Activated naive CD8-positive, alpha-beta T cell treated with anti-CD3 and anti-CD28 coated beads, Interleukin-2, amount 50 U/mL, for 24 hours (primary cell): ENCODE results near the gene ZNF536.

Source experiments
- ATAC-seq: fragments of 150-1000 bp; cut with Tn5 transposase; one replicate; pipeline ENCODE4 v1.10.0; 2021
- DNase-seq: peaks from one replicate; pipeline ENCODE4 v3.0.0; 2021
- H3K27ac Mint-ChIP-seq: one replicate; pipeline ENCODE4 v1.8.0; 2021; ENCODE audit warnings: mild to moderate bottlenecking, mixed read lengths
- H3K27me3 Mint-ChIP-seq: one replicate; pipeline ENCODE4 v1.8.0; 2021; ENCODE audit warnings: mixed read lengths
- H3K36me3 Mint-ChIP-seq: one replicate; pipeline ENCODE4 v1.8.0; 2021; ENCODE audit warnings: low read depth, mixed read lengths
- H3K4me1 Mint-ChIP-seq: one replicate; pipeline ENCODE4 v1.8.0; 2021; ENCODE audit warnings: mixed read lengths
- H3K4me3 Mint-ChIP-seq: one replicate; pipeline ENCODE4 v1.8.0; 2021; ENCODE audit warnings: mild to moderate bottlenecking, moderate library complexity, mixed read lengths
- H3K9me3 Mint-ChIP-seq: one replicate; pipeline ENCODE4 v1.8.0; 2021; ENCODE audit warnings: mixed read lengths

The ZNF536 gene

GRCh38 chr19:30351774-30352173, 20.4 kb upstream of the ZNF536 start:
- H3K27me3 Mint-ChIP-seq = peaks cover 5% of the 10 kb centered on the region
- H3K36me3 Mint-ChIP-seq = no peaks in the 10 kb centered on the region
- ATAC-seq = no peak
- no peaks in the 10 kb centered on the region for H3K9me3 Mint-ChIP-seq
- no peak for DNase-seq
- H3K27ac Mint-ChIP-seq = no peak overlapping the region
- no peak overlapping the region for H3K4me3 Mint-ChIP-seq
- peaks cover 2% of the 10 kb centered on the region for H3K4me1 Mint-ChIP-seq

- no peak overlapping the region for H3K27ac Mint-ChIP-seq
- H3K9me3 Mint-ChIP-seq = no peaks in the 10 kb centered on the region
- H3K4me1 Mint-ChIP-seq = peaks cover 2% of the 10 kb centered on the region
- H3K4me3 Mint-ChIP-seq = no peak overlapping the region
- H3K36me3 Mint-ChIP-seq = no peaks in the 10 kb centered on the region
- no peak for DNase-seq
- peaks cover 5% of the 10 kb centered on the region for H3K27me3 Mint-ChIP-seq
- ATAC-seq = no peak
Measured at GRCh38 chr19:30353394-30353945, 18.7 kb upstream of the ZNF536 start.

DNA sequence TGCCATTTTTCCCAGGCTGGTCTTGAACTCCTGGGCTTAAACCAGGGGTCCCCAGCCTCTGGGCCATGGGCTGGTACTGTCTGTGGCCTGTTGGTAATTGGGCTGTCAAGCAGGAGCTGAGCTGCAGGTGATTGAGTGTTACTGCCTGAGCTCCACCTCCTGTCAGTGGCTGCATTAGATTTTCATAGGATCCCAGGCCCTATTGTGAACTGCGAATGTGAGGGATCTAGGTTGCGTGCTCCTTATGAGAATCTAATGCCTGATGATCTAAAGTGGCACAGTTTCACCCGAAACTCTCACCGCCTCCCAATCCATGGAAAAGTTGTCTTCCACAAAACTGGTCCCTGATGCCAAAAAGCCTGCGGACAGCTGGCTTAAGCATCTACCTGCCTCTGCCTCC, 16.6 kb upstream of the ZNF536 start:
- no peak overlapping the region for H3K27ac Mint-ChIP-seq
- ATAC-seq = no peak
- H3K4me1 Mint-ChIP-seq = peaks cover 2% of the 10 kb centered on the region
- peaks cover 12% of the 10 kb centered on the region for H3K27me3 Mint-ChIP-seq
- no peaks in the 10 kb centered on the region for H3K36me3 Mint-ChIP-seq
- no peak overlapping the region for H3K4me3 Mint-ChIP-seq
- no peak for DNase-seq
- H3K9me3 Mint-ChIP-seq = no peaks in the 10 kb centered on the region

DNA sequence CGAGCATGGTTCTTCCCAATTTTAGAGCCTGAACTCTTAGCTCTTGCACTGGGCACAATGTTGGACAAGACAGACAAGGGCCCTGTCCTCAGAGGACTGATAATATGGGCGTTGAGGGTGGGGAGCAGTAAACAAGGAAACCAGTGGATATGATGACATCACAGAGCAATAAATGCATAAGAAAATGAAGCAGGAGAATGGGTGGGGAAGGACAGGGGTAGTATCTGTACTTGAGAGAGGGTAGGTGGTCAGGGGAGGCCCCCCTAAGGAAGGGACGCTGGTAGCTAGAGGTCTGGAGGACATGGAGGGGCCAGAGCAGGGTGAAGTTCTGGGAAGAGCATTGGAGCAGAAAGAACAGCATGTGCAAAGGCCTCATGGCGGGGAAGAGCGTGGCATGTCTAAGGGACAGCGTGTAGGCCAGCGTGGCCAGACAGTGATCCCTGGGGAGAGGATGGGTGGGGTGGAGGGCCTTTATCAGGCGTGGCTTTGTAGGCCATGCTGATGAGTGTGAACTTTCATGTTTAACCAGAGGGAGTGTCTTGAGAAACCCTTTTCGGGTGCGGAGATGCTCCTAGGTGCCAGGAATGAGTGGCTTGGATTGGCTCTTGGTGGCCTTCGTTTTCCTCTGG, 15.1 kb upstream of the ZNF536 start:
- Mint-ChIP-seq H3K36me3 (no peaks in the 10 kb centered on the region), H3K4me1 (peaks cover 2% of the 10 kb centered on the region), H3K9me3 (no peaks in the 10 kb centered on the region), H3K27me3 (peaks cover 12% of the 10 kb centered on the region), H3K27ac (no peak overlapping the region), H3K4me3 (no peak overlapping the region)
- ATAC-seq (no peak), DNase-seq (no peak)

DNA sequence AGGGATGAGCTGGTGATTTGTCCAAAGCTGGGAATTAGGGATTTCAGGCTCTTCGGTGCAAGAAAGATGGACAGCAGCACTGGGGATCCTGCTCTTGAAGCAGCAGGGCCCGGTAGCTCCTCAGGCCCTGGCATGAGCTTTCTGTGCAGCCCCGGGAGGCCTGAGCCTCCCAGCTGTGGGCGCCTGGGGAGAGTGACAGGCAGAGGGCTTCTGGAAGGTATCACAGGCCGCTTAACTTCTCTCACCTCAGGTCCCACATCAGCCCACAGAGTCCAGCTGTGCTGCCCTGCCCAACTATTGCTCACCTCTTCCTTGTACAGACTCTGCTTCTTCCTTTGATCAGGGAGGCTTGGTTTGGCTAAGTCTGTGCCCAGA, 14.6 kb upstream of the ZNF536 start:
- no peaks in the 10 kb centered on the region for H3K36me3 Mint-ChIP-seq
- no peak for ATAC-seq
- H3K4me3 Mint-ChIP-seq = no peak overlapping the region
- no peaks in the 10 kb centered on the region for H3K9me3 Mint-ChIP-seq
- no peak for DNase-seq
- H3K27me3 Mint-ChIP-seq = peaks cover 12% of the 10 kb centered on the region
- no peak overlapping the region for H3K27ac Mint-ChIP-seq
- peaks cover 2% of the 10 kb centered on the region for H3K4me1 Mint-ChIP-seq

DNA sequence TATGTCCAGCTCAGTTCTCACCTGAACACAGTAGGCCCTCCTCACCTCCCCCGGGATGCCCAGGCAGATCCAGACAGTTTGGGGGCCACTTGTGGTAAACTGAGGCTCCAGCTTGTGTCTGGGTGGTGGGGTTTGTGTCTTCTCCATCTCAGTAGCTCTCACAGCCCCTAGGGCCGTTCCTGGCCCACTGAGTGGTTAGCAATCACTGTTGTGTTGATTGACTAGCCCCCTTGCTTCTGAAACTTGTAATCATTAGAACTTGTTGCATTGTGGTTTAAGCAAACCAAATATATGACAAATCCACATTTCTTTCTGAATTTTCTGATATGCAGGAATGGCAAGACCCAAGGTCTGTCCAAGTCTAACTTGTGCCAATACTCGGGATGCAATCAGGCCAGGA, 13.9 kb upstream of the ZNF536 start:
- H3K27ac Mint-ChIP-seq = no peak overlapping the region

DNA sequence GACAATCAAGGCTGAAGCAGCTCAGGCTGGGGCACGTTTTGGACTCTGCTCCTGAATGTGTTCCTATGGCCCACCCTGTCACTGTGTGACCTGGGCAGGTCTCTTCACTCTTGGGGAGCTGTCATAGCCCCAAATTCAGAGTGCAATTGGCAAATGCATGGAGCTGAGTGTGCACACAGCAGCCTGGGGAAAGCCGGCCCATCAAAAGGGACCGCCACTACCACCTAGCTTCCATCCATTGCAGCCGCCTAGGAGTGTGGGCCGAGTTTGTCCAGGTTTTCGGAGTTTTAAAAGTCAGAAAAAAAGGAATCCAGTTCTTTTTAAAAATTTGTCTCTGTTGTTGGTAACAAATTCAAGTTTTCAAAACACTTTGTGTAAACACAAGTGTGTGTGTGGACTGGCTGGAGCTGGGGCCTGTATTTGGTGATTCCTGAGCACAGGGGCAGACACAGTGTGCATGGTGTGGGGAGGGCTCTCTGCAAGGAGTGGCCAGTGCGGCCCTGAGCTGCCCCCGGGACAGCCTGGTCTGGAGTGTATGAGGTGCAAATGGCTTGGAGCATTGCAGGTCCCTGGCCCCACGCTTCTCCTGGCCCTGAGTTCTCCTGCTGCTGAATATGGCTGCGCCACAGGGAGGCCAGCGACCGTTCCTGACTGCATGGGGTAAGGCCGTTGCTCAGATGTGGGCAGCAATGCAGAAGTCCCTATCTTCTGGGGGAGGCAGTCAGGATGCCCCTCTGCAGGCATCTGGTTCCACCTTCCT, 13.2 kb upstream of the ZNF536 start:
- H3K4me1 Mint-ChIP-seq = no peaks in the 10 kb centered on the region
- ATAC-seq = peak; percentile 21
- H3K9me3 Mint-ChIP-seq = no peaks in the 10 kb centered on the region
- peaks cover 10% of the 10 kb centered on the region for H3K27me3 Mint-ChIP-seq
- H3K4me3 Mint-ChIP-seq = no peak overlapping the region
- H3K27ac Mint-ChIP-seq = no peak overlapping the region
- no peak for DNase-seq
- no peaks in the 10 kb centered on the region for H3K36me3 Mint-ChIP-seq

More for the DNA sequence above, 13.9 kb upstream of the ZNF536 start:
- DNase-seq = no peak
- Mint-ChIP-seq H3K4me1 (no peaks in the 10 kb centered on the region), H3K4me3 (no peak overlapping the region), H3K36me3 (no peaks in the 10 kb centered on the region), H3K27me3 (peaks cover 10% of the 10 kb centered on the region), H3K9me3 (no peaks in the 10 kb centered on the region)
- no peak for ATAC-seq

DNA sequence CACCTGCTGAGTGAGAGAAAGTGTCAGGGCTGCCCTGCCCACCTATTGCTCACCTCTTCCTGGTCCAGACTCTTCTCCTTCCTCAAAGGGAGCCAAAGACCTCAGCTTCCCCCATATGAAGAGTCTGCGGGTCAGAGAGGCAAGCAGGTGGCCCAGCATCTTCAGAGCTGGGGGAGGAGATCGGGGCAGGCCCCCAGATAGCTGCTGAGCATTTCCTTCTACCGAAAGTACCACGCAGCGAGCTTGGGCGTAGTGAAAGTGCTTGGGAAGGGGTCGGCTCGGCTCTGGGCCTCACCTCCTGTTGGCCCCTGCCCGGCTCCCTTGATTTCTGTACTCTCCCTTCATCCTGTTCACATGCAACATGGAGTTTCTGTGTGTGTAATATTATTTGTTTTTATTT, 12.2 kb upstream of the ZNF536 start:
- Mint-ChIP-seq H3K27ac (no peak overlapping the region), H3K4me3 (no peak overlapping the region), H3K27me3 (peaks cover 10% of the 10 kb centered on the region), H3K4me1 (no peaks in the 10 kb centered on the region), H3K9me3 (no peaks in the 10 kb centered on the region), H3K36me3 (no peaks in the 10 kb centered on the region)
- ATAC-seq (no peak), DNase-seq (no peak)

- no peak overlapping the region for H3K4me3 Mint-ChIP-seq
- H3K9me3 Mint-ChIP-seq = no peaks in the 10 kb centered on the region
- DNase-seq (no peak), ATAC-seq (no peak)
- H3K4me1 Mint-ChIP-seq = no peaks in the 10 kb centered on the region
- H3K36me3 Mint-ChIP-seq = no peaks in the 10 kb centered on the region
- peaks cover 10% of the 10 kb centered on the region for H3K27me3 Mint-ChIP-seq
- H3K27ac Mint-ChIP-seq = no peak overlapping the region
Measured at GRCh38 chr19:30360376-30361106, 11.6 kb upstream of the ZNF536 start.

GRCh38 chr19:30361107-30361447, 11.1 kb upstream of the ZNF536 start:
- Mint-ChIP-seq H3K4me1 (no peaks in the 10 kb centered on the region), H3K27me3 (peaks cover 10% of the 10 kb centered on the region), H3K4me3 (no peak overlapping the region), H3K36me3 (no peaks in the 10 kb centered on the region), H3K9me3 (no peaks in the 10 kb centered on the region), H3K27ac (no peak overlapping the region)
- DNase-seq (no peak), ATAC-seq (no peak)

- DNase-seq (no peak), ATAC-seq (no peak)
- Mint-ChIP-seq H3K36me3 (no peaks in the 10 kb centered on the region), H3K4me1 (no peaks in the 10 kb centered on the region), H3K4me3 (no peak overlapping the region), H3K9me3 (no peaks in the 10 kb centered on the region), H3K27me3 (peaks cover 10% of the 10 kb centered on the region), H3K27ac (no peak overlapping the region)
Measured at GRCh38 chr19:30361721-30362120, 10.5 kb upstream of the ZNF536 start.

DNA sequence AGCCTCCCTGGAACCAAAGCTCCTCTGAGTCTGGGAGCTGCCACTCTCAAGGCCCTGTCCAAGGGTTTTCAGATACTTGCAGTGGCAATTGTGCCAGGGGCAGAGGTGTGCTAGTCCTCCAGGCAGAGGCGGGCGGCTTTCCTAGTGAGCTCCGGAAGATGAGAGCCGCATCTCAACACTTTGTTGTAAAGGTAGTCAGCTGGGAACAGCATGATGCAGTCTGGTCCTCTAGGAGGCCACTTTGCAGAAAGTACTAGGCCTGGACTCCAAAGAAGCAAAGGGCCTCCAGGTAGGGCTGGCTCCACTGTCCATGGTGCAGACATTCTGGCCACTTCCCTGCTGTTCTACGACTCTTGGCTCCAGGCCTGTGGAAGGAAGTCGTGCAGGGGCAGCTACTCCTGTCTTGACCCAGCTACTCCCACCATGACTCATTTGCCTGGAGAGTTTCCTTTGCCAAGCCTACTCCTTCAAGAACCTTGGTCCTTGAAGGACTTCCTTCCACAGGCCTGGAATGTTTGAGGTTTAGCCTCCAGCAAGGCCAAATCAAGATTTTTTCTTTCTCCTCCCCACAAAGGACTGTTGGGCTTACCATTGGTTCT, 9.9 kb upstream of the ZNF536 start:
- Mint-ChIP-seq H3K4me3 (no peak overlapping the region), H3K27me3 (peaks cover 10% of the 10 kb centered on the region), H3K36me3 (no peaks in the 10 kb centered on the region), H3K9me3 (no peaks in the 10 kb centered on the region), H3K27ac (no peak overlapping the region), H3K4me1 (no peaks in the 10 kb centered on the region)
- no peak for DNase-seq
- ATAC-seq = no peak

GRCh38 chr19:30363073-30363472, 9.1 kb upstream of the ZNF536 start:
- Mint-ChIP-seq H3K27me3 (peaks cover 10% of the 10 kb centered on the region), H3K27ac (no peak overlapping the region), H3K4me1 (no peaks in the 10 kb centered on the region), H3K36me3 (no peaks in the 10 kb centered on the region), H3K9me3 (no peaks in the 10 kb centered on the region), H3K4me3 (no peak overlapping the region)
- ATAC-seq = no peak
- no peak for DNase-seq

- Mint-ChIP-seq H3K36me3 (no peaks in the 10 kb centered on the region), H3K4me3 (no peak overlapping the region), H3K4me1 (no peaks in the 10 kb centered on the region), H3K27ac (no peak overlapping the region), H3K27me3 (peaks cover 6% of the 10 kb centered on the region), H3K9me3 (no peaks in the 10 kb centered on the region)
- DNase-seq (no peak), ATAC-seq (no peak)
Measured at GRCh38 chr19:30364866-30365800, 7.1 kb upstream of the ZNF536 start.
